Keratinocyte (primary cell): ENCODE measurements around the gene DUSP5. TPM values are rescaled to one million over a fixed set of nuclear protein-coding genes. Genes with fewer than 3 reads are reported as not detected.

Source experiments
- DNase-seq: peaks from one replicate; pipeline ENCODE4 v3.0.0-alpha.2; 2011; ENCODE audit warnings: low read depth, missing footprints, low spot score
- FAIRE-seq: peaks from 2 replicates; lab custom pipeline; 2011; peaks lifted over from hg19 to GRCh38; lab: Jason Lieb, UNC
- H2AFZ ChIP-seq: 2 replicates; pipeline ENCODE4 v1.6.0; 2012; ENCODE audit warnings: low read length, control low read depth, inconsistent platforms; ENCODE audit not compliant: control insufficient read depth
- H3K27ac ChIP-seq: 2 replicates; pipeline ENCODE4 v1.5.1; 2011; ENCODE audit warnings: low read length; ENCODE audit not compliant: control insufficient read depth, insufficient read depth
- H3K27me3 ChIP-seq: 3 replicates; pipeline ENCODE4 v1.6.0; 2011; ENCODE audit warnings: low read length; ENCODE audit not compliant: control insufficient read depth, insufficient read depth; ENCODE audit errors: extremely low read depth
- H3K36me3 ChIP-seq, 2 experiments: 2 replicates in 1 of 2; 3 replicates in 1 of 2; pipeline ENCODE4 v1.5.1; 2011; ENCODE audit warnings: low read length in 2 of 2, mild to moderate bottlenecking in 1 of 2; ENCODE audit not compliant: control insufficient read depth in 2 of 2, insufficient read depth in 2 of 2; ENCODE audit errors: extremely low read depth in 1 of 2
- H3K4me1 ChIP-seq: 3 replicates; pipeline ENCODE4 v1.5.1; 2011; ENCODE audit warnings: low read length; ENCODE audit not compliant: control insufficient read depth, insufficient read depth; ENCODE audit errors: extremely low read depth
- H3K4me2 ChIP-seq: 3 replicates; pipeline ENCODE4 v1.6.0; 2011; ENCODE audit warnings: low read depth, low read length; ENCODE audit not compliant: control insufficient read depth, insufficient read depth; ENCODE audit errors: extremely low read depth
- H3K4me3 ChIP-seq, 3 experiments: fragments of 200-600 bp in 1 of 3; sonication (generic) in 1 of 3; 2 replicates in 2 of 3; 3 replicates in 1 of 3; pipeline ENCODE4 v1.5.1; 2011 to 2016; ENCODE audit warnings: low read length in 3 of 3, mild to moderate bottlenecking in 3 of 3, control low read depth in 2 of 3, inconsistent platforms in 1 of 3, low read depth in 1 of 3, mixed read lengths in 1 of 3, mixed run types in 1 of 3, moderate library complexity in 1 of 3; ENCODE audit not compliant: control insufficient read depth in 2 of 3, insufficient read depth in 2 of 3; ENCODE audit errors: extremely low read depth in 1 of 3
- H3K79me2 ChIP-seq: 2 replicates; pipeline ENCODE4 v1.6.0; 2012; ENCODE audit warnings: low read length; ENCODE audit not compliant: control insufficient read depth, insufficient read depth
- H3K9ac ChIP-seq: 3 replicates; pipeline ENCODE4 v1.6.0; 2011; ENCODE audit warnings: low read length; ENCODE audit not compliant: control insufficient read depth, insufficient read depth; ENCODE audit errors: extremely low read depth
- H3K9me1 ChIP-seq: 3 replicates; pipeline ENCODE4 v1.6.0; 2011; ENCODE audit warnings: low read length; ENCODE audit not compliant: control insufficient read depth, insufficient read depth; ENCODE audit errors: extremely low read depth
- H3K9me3 ChIP-seq: 2 replicates; pipeline ENCODE4 v1.5.1; 2012; ENCODE audit warnings: low read depth, low read length; ENCODE audit not compliant: control insufficient read depth
- H4K20me1 ChIP-seq: 3 replicates; pipeline ENCODE4 v1.6.0; 2011; ENCODE audit warnings: low read length; ENCODE audit not compliant: control insufficient read depth, insufficient read depth; ENCODE audit errors: extremely low read depth
- EZH2 ChIP-seq: IDR thresholded peaks from one replicate; pipeline ENCODE4 v1.6.1; 2012; ENCODE audit warnings: inconsistent platforms, mild to moderate bottlenecking, low read length, moderate library complexity
- dilution Hi-C: fragments of 300-500 bp; cut with MboI; formaldehyde crosslinking; loops from one replicate; pipeline ENCODE4 v1.7.0; 2020; ENCODE audit warnings: low sequenced_read_pairs; ENCODE audit not compliant: extremely low pct_ligation_motif_present
- polyA plus RNA-seq, 5 experiments: library from polyadenylated mRNA; depleted of rRNA in 3 of 5; stranded (reverse) in 3 of 5; stranded (forward) in 1 of 5; unstranded in 1 of 5; fragments of >200 nt; gene quantifications; 1 replicate in 1 of 5; 2 replicates in 3 of 5; 3 replicates in 1 of 5; pipeline versions ENCODE4 v1.2.1 to v1.2.3, GENCODE V29; 2011 to 2012; ENCODE audit warnings: missing spikeins in 2 of 5, low read depth in 1 of 5, low replicate concordance in 1 of 5
- TF ChIP-seq, protein P1 (sequence below), 3 experiments: IDR thresholded peaks in 1 of 3; conservative IDR thresholded peaks in 1 of 3; optimal IDR thresholded peaks in 1 of 3; 2 replicates in 2 of 3; 3 replicates in 1 of 3; pipeline versions ENCODE3 to v1.5.1; 2011; ENCODE audit warnings: low read length in 3 of 3, mild to moderate bottlenecking in 3 of 3, moderate library complexity in 2 of 3, control low read depth in 1 of 3, inconsistent platforms in 1 of 3; ENCODE audit not compliant: insufficient read depth in 2 of 3; ENCODE audit errors: extremely low read depth in 1 of 3

The DUSP5 gene
- polyA plus RNA-seq, 1 donor (not counting 4 experiments of a cell fraction or from before 2014, with no cell fraction given): 49.6 TPM

DNA sequence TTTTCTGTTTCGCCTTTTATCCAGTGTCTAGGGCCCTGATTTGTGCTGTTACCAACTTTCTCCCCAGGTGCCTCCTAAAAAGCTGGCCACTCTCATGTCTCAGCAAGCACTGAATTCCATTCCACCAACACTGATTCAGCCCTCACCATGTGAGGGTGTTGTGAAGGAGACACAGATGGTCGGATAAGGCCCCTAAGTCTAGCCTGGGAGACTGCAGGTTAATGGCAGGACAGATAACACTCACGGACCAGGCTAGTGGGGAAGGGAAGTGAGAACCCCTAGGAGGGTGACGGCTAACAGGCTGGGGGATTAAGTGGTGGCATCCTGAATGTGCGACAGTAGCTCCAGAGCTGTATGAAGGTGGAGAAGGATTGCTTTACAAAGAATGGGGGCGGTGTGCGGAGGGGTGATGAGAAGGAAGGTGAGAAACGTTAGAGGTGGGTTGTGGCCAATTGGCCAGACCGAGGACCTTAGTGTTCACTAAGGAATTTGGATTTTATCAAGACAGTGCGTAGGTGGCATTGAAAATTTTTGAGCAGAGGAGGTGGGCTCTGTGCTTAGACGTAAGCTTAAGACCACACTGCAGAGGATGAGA is 3.8 kb upstream of the DUSP5 start:
- H3K27me3 ChIP-seq: no peaks in the 10 kb centered on the region
- H3K4me2 ChIP-seq: peak overlapping the region; percentile 73
- no peaks in the 10 kb centered on the region for H3K9me3 ChIP-seq
- no peaks in the 10 kb centered on the region for H3K9me1 ChIP-seq
- H3K36me3 ChIP-seq: peaks cover 0 to 4% of the 10 kb centered on the region in 2 experiments
- H3K27ac ChIP-seq: peak overlapping the region; percentile 63
- dilution Hi-C loops: no loop called here
- peaks cover 36% of the 10 kb centered on the region for H3K79me2 ChIP-seq
- FAIRE-seq (peak; percentile 84), DNase-seq (no peak)
- H4K20me1 ChIP-seq: peaks cover 4% of the 10 kb centered on the region
- H3K4me3 ChIP-seq: peak overlapping the region in 2 of 3 experiments; percentile 36 to 43
- peaks cover 36% of the 10 kb centered on the region for H3K4me1 ChIP-seq
- peak overlapping the region; percentile 55 for H3K9ac ChIP-seq
- peak overlapping the region; percentile 37 for H2AFZ ChIP-seq
- no peak for TF ChIP-seq EZH2
- TF ChIP-seq, protein P1, sequence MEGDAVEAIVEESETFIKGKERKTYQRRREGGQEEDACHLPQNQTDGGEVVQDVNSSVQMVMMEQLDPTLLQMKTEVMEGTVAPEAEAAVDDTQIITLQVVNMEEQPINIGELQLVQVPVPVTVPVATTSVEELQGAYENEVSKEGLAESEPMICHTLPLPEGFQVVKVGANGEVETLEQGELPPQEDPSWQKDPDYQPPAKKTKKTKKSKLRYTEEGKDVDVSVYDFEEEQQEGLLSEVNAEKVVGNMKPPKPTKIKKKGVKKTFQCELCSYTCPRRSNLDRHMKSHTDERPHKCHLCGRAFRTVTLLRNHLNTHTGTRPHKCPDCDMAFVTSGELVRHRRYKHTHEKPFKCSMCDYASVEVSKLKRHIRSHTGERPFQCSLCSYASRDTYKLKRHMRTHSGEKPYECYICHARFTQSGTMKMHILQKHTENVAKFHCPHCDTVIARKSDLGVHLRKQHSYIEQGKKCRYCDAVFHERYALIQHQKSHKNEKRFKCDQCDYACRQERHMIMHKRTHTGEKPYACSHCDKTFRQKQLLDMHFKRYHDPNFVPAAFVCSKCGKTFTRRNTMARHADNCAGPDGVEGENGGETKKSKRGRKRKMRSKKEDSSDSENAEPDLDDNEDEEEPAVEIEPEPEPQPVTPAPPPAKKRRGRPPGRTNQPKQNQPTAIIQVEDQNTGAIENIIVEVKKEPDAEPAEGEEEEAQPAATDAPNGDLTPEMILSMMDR (optimal IDR thresholded peaks at IDR 0.05 in 1 of 3, IDR thresholded peaks at IDR 0.05 in 1 of 3, conservative IDR thresholded peaks at IDR 0.05 in 1 of 3; ENCODE audit: extremely low read depth in 1 of 3, insufficient read depth in 2 of 3, low read length in 3 of 3): no peak

DNA sequence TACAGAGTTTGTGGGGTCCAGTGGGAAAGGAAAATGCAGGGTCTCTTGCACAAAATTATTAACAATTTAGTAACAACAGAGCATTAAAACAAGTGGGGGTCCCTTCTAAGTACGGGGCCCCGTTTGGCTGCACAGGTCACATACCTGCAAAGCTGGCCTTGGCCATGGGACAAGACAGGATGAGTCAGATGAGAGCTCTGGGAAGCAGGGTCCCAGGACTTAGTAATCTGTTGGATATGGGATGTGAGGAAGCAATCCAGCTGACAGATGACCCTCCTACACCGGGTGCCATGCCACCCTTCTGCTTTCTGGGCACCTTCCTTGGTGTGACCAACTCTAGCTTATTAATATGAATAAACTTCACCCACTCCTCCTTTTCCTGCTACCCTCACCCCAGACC is 3.2 kb upstream of the DUSP5 start:
- Histone ChIP-seq H3K4me1 (peaks cover 36% of the 10 kb centered on the region), H3K27ac (no peak overlapping the region), H2AFZ (no peak overlapping the region), H3K9me3 (no peaks in the 10 kb centered on the region), H3K27me3 (no peaks in the 10 kb centered on the region), H4K20me1 (peaks cover 10% of the 10 kb centered on the region), H3K4me3 (peak overlapping the region in 1 of 3 experiments; percentile 12), H3K9me1 (no peaks in the 10 kb centered on the region), H3K36me3 (peaks cover 0 to 10% of the 10 kb centered on the region in 2 experiments), H3K79me2 (peaks cover 42% of the 10 kb centered on the region), H3K4me2 (peak overlapping the region; percentile 73), H3K9ac (no peak overlapping the region)
- no peak for TF ChIP-seq EZH2
- TF ChIP-seq, protein P1 (optimal IDR thresholded peaks at IDR 0.05 in 1 of 3, IDR thresholded peaks at IDR 0.05 in 1 of 3, conservative IDR thresholded peaks at IDR 0.05 in 1 of 3; ENCODE audit: extremely low read depth in 1 of 3, insufficient read depth in 2 of 3, low read length in 3 of 3): no peak
- no peak for DNase-seq
- dilution Hi-C loops: no loop called here
- no peak for FAIRE-seq
